HG03066 (cell line): ENCODE data around the gene TMOD2.

Experiments
- ATAC-seq: cut with Tn5 transposase; IDR thresholded peaks from one replicate; pipeline ENCODE4 v1.9.1; 2021; ENCODE audit warnings: low read depth; ENCODE audit not compliant: unreplicated experiment

Gene TMOD2

GRCh38 chr15:51735228-51736010, 16.0 kb upstream of the TMOD2 start:
- no peak for ATAC-seq

- ATAC-seq, result no peak
Measured at GRCh38 chr15:51736069-51736468, 15.3 kb upstream of the TMOD2 start.

- peak; percentile 20 for ATAC-seq
Measured at GRCh38 chr15:51736751-51737521, 14.5 kb upstream of the TMOD2 start.

GRCh38 chr15:51737522-51738305, 13.7 kb upstream of the TMOD2 start, which contains the start of gene LYSMD2:
Gene LYSMD2, minus strand, starts transcription at chr15:51737655. Its CDS starts 33 bp downstream, at chr15:51737622.
- ATAC-seq, result peak; percentile 49

- no peak for ATAC-seq
Measured at GRCh38 chr15:51738553-51738952, 12.8 kb upstream of the TMOD2 start.

- ATAC-seq, result no peak
Measured at GRCh38 chr15:51739061-51739712, 12.2 kb upstream of the TMOD2 start.

GRCh38 chr15:51749307-51749706, 2.1 kb upstream of the TMOD2 start:
- no peak for ATAC-seq

- no peak for ATAC-seq
Measured at GRCh38 chr15:51750186-51750585, 1.2 kb upstream of the TMOD2 start.

GRCh38 chr15:51751697-51752683, 593 bp downstream of the TMOD2 start:
- peak; percentile 46 for ATAC-seq

GRCh38 chr15:51752888-51753287, 1.5 kb downstream of the TMOD2 start:
- no peak for ATAC-seq

- no peak for ATAC-seq
Measured at GRCh38 chr15:51754267-51754666, 2.9 kb downstream of the TMOD2 start.

GRCh38 chr15:51755790-51756189, 4.4 kb downstream of the TMOD2 start:
- ATAC-seq, result no peak

- no peak for ATAC-seq
Measured at GRCh38 chr15:51756482-51756881, 5.1 kb downstream of the TMOD2 start.

- no peak for ATAC-seq
Measured at GRCh38 chr15:51757450-51757849, 6.1 kb downstream of the TMOD2 start.

- ATAC-seq, result no peak
Measured at GRCh38 chr15:51758645-51759044, 7.2 kb downstream of the TMOD2 start.

GRCh38 chr15:51759557-51760070, 8.2 kb downstream of the TMOD2 start:
- no peak for ATAC-seq

GRCh38 chr15:51760805-51761204, 9.4 kb downstream of the TMOD2 start:
- no peak for ATAC-seq

- ATAC-seq, result no peak
Measured at GRCh38 chr15:51765751-51766150, 14.4 kb downstream of the TMOD2 start.

GRCh38 chr15:51766341-51766740, 14.9 kb downstream of the TMOD2 start:
- no peak for ATAC-seq
